Adrenal gland (tissue), 5 donors: ENCODE data around the gene ST8SIA5.

ENCODE experiments used
- CTCF ChIP-seq, 6 experiments: fragments of 450-650 bp in 4 of 6; fragments of 200-600 bp in 2 of 6; sonication (generic) in 1 of 6; IDR thresholded peaks; 1 replicate in 5 of 6; 2 replicates in 1 of 6; pipeline versions ENCODE4 v1.5.1 to v1.8.0; 2016 to 2021; ENCODE audit warnings: antibody characterized with exemption in 6 of 6, mild to moderate bottlenecking in 2 of 6, moderate library complexity in 1 of 6
- POLR2A ChIP-seq, 2 donors: fragments of 450-650 bp; IDR thresholded peaks; one replicate each; pipeline ENCODE4 v1.6.1; 2017; ENCODE audit warnings: antibody characterized with exemption in 2 of 2, mild to moderate bottlenecking in 2 of 2, moderate library complexity in 1 of 2
- donor health status: DM: no; HTN: no; CAD: no.

- TF ChIP-seq POLR2A (IDR thresholded peaks at IDR 0.05): no peak
- no peak for TF ChIP-seq CTCF (IDR thresholded peaks at IDR 0.05)
Observed at GRCh38 chr18:46731316-46731715, 25.5 kb downstream of the ST8SIA5 start.
